Fibroblast of gingiva (primary cell): ENCODE results near the gene HIP1R.

Experiments used
- DNase-seq: peaks from one replicate; pipeline ENCODE4 v3.0.0-alpha.2; 2011; ENCODE audit warnings: low read depth

HIP1R gene

DNA sequence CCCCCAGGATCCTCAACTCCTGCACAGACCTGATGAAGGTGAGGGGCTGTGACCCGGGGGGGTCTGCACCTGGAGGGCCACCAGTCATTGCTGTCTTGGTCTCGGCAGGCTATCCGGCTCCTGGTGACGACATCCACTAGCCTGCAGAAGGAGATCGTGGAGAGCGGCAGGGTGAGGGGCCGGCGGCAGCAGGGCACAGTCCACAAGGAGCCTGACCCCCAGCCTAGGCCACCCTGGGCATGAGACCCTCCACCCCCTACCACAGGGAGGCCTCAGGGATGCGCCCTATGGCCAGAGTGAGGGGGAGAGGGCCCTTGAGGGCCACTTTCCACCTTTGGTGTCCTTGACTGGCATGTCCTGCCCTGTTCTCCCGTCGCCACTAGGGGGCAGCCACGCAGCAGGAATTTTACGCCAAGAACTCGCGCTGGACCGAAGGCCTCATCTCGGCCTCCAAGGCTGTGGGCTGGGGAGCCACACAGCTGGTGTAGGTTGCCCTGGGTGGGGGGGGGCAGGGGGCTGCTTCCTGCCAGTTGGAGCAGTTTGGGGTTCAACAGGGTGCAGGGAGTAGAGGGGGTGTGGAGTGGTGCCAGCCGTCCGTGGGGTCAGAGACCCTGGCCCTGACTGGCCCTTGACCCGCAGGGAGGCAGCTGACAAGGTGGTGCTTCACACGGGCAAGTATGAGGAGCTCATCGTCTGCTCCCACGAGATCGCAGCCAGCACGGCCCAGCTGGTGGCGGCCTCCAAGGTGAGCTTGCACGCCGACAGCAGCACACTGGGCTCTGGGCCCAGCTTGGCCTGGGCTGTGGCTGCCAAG lies 25.0 kb downstream of the HIP1R start:
- DNase-seq: peak; percentile 65

DNA sequence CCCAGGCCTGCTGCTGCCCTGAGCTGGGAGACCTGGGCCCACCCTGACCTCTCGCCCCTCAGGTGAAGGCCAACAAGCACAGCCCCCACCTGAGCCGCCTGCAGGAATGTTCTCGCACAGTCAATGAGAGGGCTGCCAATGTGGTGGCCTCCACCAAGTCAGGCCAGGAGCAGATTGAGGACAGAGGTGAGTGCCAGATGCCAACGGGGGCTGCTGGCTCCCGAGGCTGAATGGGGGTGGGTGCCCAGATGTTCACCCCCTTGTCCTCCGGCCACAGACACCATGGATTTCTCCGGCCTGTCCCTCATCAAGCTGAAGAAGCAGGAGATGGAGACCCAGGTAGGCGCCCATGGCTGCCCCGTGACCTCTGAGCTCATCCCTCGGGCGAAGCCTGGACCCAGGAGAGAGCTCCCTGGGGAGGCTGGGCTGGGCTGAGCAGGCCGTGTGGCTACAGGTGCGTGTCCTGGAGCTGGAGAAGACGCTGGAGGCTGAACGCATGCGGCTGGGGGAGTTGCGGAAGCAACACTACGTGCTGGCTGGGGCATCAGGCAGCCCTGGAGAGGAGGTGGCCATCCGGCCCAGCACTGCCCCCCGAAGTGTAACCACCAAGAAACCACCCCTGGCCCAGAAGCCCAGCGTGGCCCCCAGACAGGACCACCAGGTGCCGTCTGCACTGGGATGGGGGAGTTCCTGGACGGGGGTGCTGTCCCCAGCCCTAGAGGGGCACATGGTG lies 25.8 kb downstream of the HIP1R start:
- no peak for DNase-seq

DNA sequence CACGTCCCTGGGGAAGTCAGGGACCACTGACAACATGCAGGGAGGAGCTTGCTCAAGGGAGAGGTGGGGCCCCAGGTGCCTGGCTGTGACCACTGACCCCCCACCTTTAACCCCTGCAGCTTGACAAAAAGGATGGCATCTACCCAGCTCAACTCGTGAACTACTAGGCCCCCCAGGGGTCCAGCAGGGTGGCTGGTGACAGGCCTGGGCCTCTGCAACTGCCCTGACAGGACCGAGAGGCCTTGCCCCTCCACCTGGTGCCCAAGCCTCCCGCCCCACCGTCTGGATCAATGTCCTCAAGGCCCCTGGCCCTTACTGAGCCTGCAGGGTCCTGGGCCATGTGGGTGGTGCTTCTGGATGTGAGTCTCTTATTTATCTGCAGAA lies 26.3 kb downstream of the HIP1R start:
- DNase-seq: no peak

DNA sequence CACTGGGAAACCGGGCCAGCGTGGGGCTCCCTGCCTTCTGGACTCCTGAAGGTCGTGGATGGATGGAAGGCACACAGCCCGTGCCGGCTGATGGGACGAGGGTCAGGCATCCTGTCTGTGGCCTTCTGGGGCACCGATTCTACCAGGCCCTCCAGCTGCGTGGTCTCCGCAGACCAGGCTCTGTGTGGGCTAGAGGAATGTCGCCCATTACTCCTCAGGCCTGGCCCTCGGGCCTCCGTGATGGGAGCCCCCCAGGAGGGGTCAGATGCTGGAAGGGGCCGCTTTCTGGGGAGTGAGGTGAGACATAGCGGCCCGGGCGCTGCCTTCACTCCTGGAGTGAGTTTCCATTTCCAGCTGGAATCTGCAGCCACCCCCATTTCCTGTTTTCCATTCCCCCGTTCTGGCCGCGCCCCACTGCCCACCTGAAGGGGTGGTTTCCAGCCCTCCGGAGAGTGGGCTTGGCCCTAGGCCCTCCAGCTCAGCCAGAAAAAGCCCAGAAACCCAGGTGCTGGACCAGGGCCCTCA lies 26.9 kb downstream of the HIP1R start:
- no peak for DNase-seq

DNA sequence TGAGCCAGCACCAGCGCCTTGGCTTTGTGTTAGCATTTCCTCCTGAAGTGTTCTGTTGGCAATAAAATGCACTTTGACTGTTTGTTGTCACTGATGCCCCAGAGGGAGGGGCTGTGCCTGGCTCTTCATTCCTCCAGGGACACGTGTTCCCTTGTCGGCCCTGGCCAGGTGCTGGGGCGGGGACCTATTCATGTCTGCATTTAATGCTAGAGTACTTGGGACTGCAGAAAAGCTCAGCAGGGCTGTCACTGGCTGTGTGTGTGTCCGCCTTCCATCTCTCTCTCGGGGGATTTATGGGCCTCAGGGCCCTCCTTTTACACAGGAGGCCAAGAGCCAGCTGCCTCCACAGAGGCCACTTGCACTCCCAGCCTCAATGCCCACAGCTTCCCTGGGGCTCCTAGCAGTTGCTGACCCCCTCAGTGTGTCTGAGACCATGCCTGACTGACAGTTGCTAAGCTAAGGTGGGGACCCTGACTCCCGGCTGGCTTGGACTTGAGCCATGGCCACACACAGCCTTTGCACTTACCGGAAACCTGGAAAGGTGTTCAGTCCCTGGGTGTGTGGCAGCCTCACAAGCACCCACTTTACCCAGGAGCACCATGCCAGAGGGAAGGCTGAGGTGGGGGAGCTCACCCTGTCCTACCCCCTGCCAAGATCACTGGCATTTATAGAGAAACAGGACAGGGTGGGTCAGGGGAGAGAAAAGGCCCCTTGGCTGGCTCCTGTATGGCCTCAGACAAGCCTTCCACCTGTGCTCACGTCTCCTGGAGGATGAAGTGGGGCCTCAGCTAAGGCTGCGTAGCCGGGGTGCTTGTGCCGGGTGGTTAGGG lies 27.8 kb downstream of the HIP1R start:
- DNase-seq: no peak

DNA sequence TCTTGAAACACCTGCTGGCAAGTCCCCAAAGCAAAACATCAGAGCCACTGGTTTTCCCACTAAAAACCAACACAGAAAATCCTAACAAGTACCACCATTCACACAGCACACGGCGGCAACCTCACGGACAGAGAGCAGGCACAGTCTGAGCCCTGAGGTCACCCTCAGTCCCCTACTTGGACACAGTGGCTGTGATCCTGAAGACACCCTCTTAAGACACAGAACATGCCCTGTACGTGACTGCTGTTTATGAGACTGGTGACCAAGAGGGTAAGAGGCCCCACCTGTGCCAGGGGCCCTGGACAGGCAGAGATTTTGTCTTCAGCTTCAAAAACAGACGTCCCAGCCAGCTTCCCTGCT lies 29.6 kb downstream of the HIP1R start:
- DNase-seq: no peak

DNA sequence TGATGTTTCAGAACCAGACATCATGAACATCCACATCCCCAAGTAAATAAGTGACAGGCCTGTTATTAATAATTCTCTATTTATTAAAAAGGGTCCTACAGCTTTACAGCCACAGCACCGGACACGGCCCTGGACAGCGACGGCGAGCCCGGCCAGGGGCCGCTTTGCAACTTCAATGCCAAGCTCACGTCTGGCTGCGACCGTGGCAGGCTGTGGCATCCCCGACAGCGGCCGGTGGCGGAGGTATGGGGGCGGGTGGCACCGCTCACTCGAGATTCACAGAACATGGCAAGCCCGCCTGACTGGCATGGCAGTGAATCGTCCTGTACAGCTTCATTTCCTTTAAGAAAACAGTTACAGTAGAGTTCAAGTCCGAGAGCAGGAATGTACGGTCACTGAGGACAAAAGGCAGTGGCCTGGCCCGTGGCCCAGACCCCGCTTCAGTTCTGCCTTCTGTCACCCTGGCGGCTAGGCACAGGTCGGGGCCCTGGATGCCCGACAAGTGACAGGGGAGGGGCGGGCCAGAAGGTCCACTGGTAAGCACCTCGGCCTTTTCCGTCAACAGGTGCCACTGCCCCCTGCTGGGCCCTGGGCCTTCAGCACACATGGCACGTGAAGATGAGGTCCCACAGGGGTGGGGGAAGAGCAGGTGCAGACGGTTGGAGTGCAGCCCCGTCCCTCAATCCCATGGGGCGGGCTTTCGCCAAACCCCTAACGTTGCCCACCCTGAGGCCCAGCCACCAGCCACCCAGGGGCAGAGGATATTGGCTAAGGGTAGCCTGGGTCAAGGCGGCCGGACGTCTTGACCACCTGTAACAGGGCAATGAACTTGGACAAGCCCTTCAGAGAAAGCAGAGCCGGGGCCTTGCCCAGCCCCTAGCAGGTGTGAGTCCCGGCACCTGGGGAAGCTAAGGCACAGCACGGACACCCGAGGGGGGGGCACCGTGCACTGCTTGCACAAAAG lies 30.3 kb downstream of the HIP1R start:
- no peak for DNase-seq

DNA sequence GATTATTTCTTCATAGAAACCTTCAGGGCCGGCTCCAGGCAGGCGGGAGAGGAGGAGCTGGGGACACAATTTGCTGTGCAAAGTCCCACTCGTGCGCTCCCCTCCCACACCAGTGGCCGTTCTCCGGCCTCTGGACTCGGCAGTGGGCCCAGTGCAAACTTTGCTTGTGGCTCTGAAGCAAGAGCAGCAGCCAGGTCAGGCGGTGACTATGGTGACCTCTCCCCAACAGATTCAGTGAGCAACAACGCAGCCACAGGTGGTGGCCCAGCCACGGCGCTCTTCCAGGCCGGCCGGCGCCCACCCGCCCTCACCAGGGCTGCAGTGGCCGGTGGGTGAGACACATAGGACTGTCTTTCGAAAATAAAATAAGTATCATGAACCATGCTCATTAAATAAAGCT lies 31.1 kb downstream of the HIP1R start:
- DNase-seq: no peak

DNA sequence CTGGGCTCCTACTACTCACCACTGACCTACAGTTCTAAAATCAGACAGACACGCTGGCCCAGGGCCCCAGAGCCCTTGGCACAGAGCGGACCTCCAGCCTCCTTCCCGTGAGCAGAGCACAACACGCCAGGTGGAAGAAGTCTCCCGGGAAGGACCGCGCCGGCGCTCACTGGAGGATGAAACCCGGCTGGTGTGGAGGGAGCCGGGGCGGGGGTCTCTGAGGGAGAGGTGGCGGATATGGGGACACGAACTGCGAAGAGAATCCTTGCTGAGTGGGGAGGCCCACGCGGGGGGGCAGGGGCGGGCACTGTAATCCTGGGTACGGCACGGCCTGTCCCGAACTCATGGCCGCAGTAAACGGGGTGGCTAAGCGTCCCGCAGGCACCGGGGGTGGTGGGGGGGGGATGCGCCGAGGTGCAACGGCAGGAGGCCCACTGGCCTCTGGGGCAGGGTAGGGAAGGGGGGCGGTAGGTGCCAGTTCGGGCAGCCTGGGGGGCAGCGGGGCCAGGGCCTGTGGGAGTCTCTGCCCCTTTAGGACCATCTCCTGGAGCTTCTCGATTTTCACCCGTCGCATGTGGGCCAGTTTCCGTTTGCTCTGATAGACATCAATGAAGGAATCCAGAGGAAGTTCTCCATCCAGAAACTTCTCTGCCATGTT lies 31.8 kb downstream of the HIP1R start:
- DNase-seq: no peak

DNA sequence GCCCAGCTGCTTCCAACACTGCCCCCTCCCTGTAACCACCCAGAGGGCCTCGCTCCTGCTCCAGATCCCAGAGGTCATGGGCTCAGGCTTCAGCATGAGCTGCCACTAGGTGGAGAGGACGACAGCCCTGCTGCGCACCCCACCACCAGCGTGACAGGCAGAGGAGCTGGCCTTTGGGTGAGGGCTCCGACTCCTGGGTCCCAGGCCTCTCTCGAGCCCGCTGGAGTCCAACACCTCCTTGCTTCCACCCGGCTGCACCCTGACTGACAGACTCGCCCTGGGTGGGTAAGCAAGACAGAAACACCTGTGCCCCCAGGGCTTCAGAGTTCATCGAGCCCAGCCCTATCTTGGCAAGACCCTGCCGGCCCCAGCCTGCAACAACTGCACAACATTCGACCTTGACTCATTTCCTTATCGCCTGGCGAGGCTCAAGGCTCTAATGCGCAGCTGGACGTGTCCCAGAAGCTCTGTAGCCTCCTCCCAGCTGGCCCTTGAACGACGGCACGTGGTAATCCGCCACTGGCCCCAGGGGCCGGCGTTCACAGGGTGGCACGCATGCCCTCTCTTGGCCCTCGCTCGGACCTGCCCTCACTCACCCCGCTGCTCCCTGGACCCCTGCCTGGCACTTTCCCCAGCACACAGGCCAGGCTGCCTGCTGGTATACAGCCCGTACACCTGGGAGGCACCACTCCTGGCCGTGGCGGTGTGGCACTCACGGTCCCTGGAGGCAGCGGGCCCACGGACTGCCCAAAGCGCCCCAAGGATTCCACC lies 32.6 kb downstream of the HIP1R start:
- DNase-seq: no peak

DNA sequence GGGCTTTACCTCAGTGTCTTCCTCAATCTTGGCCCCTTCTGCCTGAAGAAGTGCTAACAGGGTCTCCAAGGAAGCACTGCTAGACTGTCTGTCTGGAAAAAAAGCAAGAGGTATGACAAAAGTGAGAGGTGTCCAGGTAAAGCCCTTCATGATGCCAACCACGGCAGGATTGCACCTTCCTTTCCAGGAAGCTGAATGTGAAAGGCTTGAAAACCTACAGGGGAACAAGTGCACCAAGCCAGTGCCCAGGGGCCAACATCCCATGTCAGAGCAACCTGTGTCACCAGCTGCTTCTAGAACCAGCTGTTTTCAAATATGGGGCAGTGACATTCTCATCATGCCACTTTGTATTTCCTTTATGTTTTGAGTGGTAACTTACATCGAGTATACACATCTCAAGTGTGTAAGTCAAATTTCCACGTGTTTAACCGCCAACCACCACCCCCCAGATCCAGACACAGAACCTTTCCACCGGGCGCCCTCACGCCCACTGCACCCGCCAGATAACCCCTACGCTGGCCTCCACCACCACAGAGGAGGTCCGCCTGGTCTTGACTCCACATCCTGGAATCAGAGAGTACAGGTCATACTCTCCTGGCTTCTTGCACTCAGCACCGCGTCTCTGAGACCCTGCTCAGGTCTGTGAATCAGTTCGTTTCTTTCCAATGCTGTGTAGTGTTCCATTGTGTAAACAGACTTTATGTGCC lies 33.4 kb downstream of the HIP1R start:
- DNase-seq: no peak

DNA sequence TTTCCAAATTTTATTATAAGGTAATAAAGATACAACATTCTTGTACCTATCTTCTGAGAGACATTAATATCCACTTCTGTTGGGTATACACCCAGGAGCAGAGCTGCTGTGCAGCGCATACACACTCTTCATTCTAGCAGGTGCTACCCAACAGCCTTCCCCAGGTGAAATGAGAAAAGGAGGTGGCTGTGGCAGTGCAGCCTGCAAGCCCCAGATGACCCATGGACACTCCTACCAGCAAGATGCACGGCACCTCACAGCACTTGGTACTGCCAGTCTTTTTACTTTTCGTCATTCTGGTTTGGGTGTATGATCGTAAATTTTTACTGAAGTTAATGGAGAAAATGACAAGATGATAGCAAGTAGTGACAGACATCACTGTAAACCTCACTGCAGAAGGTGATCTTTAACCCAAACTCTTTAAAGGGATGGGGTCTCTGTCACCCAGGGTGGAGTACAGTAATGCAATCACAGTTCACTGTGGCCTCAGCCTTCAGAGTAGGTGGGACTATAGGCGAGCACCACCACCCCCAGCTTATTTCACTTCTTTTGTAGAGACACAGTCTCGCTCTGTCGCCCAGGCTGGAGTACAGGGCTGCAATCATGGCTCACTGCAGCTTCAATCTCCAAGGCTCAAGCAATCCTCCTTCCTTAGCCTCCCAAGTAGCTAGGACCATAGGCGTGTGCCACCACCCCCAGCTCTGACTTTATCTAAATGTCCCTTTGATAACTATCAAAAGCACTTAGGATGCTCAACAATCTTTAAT lies 34.1 kb downstream of the HIP1R start:
- DNase-seq: no peak

DNA sequence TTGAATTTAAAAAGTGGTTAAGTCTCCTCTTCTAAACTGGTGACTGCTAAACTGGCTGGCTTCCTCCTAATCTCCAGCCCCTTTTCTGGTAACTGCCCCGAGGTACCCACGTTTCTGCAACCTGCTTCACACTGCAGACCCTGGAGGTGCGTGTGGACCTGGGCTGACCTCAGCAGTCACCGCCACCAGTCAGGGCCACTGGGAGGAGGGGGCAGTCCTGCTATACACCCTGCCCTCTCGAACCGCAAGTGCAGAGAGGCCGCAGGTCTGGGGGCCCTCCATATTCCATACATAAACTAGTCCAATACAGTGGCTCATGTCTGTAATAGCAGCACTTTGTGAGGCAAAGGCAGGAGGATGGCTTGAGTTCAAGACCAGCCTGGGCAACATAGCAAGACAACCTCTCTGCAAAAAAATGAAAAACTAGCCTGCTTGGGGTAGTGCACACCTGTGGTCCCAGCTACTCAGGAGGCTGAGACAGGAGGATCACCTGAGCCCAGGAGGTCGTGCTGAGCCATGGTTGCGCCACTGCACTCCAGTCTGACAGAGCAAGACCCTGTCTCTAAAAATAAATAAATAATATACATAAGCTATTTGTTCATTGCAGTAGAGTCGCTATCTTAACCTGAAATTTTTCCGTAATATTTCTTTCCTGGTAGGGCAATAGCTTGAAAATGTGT lies 35.0 kb downstream of the HIP1R start:
- DNase-seq: no peak

DNA sequence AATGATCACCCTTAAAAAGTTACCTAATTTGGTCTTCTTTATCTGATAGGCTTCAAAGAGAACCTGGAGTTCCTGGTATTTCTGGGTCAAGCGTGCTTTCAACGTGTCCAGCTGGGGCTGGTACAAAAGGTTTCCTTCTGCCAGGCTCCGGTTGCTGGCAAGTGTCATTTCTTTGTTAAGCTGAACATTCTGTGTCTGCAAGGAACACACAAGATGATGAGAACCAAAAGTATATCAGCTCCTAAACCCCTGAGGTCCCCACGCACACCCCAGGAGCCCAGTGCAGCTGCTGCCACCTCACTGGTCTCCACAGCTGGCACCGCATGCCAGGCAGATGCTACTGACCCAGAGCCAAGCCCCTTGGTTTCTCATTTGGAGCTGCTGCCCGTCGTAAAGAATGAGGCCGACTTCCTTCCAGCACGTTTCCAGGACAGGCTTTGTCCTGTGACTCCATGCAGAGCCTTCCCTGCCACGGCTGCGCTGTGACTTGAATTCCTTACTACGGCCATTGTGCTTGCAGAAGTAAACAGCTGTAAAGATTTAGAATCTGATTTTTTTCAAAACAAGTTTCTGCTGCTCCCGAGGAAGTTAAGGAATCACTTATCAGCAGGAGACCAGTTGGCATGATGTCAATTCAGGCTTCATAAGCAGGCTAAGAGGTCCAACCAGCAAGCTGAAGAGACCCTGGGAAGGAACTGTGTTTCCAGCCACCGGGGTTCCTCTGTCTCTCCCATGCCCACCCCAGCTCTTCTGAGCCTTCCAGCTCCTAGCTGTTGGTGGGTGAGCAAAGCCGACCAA lies 35.8 kb downstream of the HIP1R start:
- DNase-seq: peak; percentile 42

DNA sequence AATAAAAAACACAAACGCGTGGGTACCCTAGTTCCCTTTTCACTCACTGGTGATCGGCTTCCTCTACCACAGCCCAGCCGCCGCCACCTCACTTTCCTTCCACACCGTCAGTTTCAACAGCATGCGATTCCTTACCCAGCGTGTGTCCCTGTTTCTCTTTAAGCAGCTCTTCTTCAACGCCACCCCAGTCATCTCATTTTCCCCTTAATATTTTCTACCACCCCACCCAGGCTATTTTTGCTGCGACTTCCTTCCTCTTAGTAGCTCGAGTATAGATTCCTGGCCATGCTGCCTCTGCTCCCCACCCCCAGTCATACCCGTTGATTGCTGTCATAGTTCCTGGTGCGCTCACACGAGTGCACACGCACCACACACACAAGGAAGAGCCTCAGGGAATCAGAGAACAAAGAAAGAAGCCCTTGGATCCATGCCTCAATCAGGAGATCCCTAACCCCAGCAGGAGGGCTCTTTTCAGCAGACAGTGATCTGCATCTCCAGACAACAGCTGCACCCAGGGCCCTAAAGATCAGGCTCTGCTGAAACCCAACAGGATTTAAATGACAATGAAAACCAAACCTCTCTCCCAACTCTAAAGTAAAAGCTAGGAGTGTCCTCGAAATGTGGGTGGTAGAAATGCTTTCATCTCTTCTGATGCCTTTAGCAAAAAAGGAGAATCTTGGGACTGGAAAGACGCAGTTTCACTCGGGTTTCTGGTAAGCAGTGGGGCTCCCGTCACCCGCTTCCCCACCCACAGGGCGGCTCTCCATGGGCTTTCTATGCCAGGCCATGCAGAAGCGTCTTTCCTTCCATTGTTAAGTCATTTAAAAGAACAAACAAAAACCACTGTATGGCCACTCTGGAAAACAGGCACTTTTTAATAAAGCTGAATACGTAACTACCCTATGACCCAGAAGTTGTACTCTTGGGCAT lies 36.9 kb downstream of the HIP1R start:
- peak; percentile 83 for DNase-seq

DNA sequence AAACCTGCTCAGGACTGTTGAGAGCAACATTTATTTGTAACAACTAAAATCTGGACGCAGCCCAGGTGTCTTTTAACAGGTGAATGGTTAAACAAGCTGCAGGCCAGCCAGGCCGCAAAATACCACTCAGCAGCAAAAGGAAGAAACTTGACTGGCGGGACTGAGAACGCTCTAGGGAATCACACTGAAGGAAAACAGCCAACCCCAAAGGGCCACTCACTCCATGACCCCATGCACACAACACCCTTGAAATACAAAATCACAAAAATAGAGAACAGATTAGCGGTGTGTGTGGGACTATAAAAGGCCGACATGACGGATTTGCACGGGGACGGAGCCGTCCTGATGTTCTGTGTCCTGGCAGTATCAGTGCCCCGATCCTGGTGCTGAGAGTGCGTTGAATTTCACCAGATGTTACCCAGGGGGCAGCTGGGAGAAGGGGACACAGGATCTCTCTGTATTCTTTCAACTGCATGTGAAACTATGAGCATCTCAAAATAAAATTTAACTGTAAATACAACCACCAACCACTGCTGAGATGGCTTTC lies 37.6 kb downstream of the HIP1R start:
- DNase-seq: no peak
